AG04449 (cell line): ENCODE measurements around the gene GIPC2.

ENCODE experiments used
- CTCF ChIA-PET: fragments of 350-600 bp; formaldehyde crosslinking; extraction: SDS; loops from one replicate; lab custom pipeline; 2021; ENCODE audit warnings: antibody characterized with exemption; lab: Yijun Ruan, JAX
- POLR2A ChIA-PET: fragments of 400-600, 350-600 bp; formaldehyde crosslinking; extraction: SDS; loops from one replicate; lab custom pipeline; 2020; ENCODE audit warnings: antibody characterized with exemption, inconsistent platforms; lab: Yijun Ruan, JAX
- DNase-seq: peaks from one replicate; pipeline ENCODE4 v3.0.0-alpha.2; 2010; ENCODE audit warnings: low read depth, low spot score
- H3K4me3 ChIP-seq: 2 replicates; pipeline ENCODE4 v1.5.1; 2011; ENCODE audit warnings: low read depth, mild to moderate bottlenecking, control low read depth, low read length
- CTCF ChIP-seq: IDR thresholded peaks from one replicate; pipeline ENCODE4 v1.5.1; 2011; ENCODE audit warnings: mild to moderate bottlenecking, moderate library complexity, low read length, control low read depth, inconsistent platforms; ENCODE audit not compliant: insufficient read depth; ENCODE audit errors: missing control alignments

The GIPC2 gene

GRCh38 chr1:78132174-78132947, 86.6 kb downstream of the GIPC2 start:
- ChIA-PET CTCF (interaction anchor here (0.7 to 7.2 kb wide), 24 partner anchors 11 to 547 kb away, joined by 3 to 160 read pairs (median 6); partner anchors contain the start of genes IFI44 and IFI44L), POLR2A (no interaction called here)
- DNase-seq, result no peak
- no peak for TF ChIP-seq CTCF
- H3K4me3 ChIP-seq, result no peak overlapping the region

DNA sequence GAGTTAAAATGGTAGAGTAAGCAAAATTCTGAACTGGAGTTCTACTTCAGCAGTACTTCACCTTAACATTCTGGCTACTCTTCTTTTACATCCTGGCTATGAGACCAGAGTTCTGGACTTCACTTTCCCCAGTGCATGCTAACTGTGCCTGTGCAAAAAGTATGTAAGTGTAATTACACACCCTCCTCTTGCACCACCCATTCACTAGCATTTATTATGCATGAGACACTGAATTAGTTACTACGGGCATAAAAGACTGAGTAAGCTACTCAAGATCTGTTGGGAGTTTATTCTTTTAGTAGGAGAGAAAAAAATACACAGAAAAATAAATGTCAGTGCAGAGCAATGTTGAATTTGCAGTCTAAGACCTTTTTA, 87.2 kb downstream of the GIPC2 start:
- no peak for DNase-seq
- no peak for TF ChIP-seq CTCF
- POLR2A ChIA-PET, result no interaction called here
- CTCF ChIA-PET, result interaction anchor here (1.6 to 7.2 kb wide), 8 partner anchors 11 to 487 kb away, joined by 3 to 160 read pairs (median 16); partner anchors contain the start of gene IFI44L
- no peak overlapping the region for H3K4me3 ChIP-seq

DNA sequence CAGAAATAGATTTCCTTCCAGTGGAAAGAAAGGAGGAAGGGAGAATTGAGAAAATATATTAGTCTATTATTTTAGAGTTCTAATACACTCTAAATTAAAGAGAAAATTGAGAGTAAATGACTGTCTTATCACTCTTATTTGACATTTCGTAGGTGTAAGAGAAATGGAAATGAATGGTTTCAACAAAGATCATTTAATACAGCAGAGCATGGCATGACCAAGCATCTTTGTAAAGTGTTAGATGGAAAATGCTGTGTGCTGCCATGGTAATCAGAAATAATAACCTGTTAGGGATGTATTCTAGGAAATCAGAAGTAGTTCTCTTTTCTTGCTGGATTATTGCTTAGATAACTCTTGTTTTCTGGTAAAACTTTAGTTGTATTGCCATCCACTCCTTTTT, 90.9 kb downstream of the GIPC2 start:
- no peak overlapping the region for H3K4me3 ChIP-seq
- no peak for DNase-seq
- POLR2A ChIA-PET, result no interaction called here
- CTCF ChIA-PET, result interaction anchor here (1.0 to 2.2 kb wide), 4 partner anchors 9 to 471 kb away, joined by 4 to 20 read pairs (median 8); no protein-coding TSS in a partner anchor
- TF ChIP-seq CTCF, result no peak

DNA sequence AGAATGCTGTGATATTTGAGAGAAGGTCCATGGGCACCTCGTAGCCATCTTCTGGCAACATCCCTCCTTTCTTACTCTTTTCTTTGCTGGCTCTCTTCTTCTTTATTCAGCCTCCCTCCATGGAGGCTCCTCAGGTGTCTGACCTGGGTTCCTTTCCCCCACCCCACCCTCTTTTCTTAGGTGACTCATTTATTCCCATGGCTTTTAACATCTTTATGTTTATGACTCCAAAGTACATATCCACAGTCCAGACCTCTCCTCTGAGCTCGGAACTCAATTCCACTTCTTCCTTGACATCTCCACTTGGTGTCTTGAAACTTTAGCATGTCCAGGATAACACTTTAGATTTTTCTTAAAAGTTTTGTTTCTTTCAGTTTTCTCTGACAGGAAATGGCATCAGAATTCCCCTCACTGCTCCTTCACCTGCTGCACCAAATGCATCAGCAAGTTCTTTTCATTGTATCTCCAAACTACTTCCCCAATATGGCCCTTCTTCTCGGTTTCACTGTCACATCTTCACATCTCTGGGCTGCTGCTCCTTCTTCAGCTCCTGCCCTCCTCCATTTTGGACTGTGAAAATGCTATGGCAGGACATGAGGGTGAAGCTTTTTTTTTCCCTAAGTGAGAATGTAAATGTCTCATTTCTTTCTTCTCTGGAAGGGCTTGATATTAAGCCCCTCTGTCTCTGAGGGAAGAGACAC, 95.9 kb downstream of the GIPC2 start:
- no peak overlapping the region for H3K4me3 ChIP-seq
- DNase-seq, result no peak
- POLR2A ChIA-PET, result no interaction called here
- TF ChIP-seq CTCF, result no peak
- CTCF ChIA-PET, result interaction anchor here (1.4 to 8.7 kb wide), 4 partner anchors 10 to 467 kb away, joined by 6 to 181 read pairs (median 58); no protein-coding TSS in a partner anchor

- CTCF ChIA-PET, result interaction anchor here (0.8 to 8.7 kb wide), 7 partner anchors 9 to 475 kb away, joined by 3 to 181 read pairs (median 14); no protein-coding TSS in a partner anchor
- H3K4me3 ChIP-seq, result no peak overlapping the region
- POLR2A ChIA-PET, result no interaction called here
Measured at GRCh38 chr1:78142736-78143135, 97.0 kb downstream of the GIPC2 start.

More at GRCh38 chr1:78142736-78143135, 97.0 kb downstream of the GIPC2 start:
- no peak for DNase-seq
- no peak for TF ChIP-seq CTCF
